Thyroid gland (tissue), 4 donors: ENCODE measurements around the gene PPP2R5C.

Source experiments
- POLR2A ChIP-seq, 2 donors: fragments of 450-650 bp; IDR thresholded peaks; one replicate each; pipeline ENCODE4 v1.6.1; 2017; ENCODE audit warnings: antibody characterized with exemption in 2 of 2, mild to moderate bottlenecking in 2 of 2, moderate library complexity in 1 of 2
- TF ChIP-seq, protein P1 (sequence below), 6 experiments: fragments of 200-600 bp in 3 of 6; fragments of 450-650 bp in 3 of 6; sonication (generic) in 3 of 6; IDR thresholded peaks; one replicate each; pipeline ENCODE4 v1.5.1; 2016 to 2019; ENCODE audit warnings: antibody characterized with exemption in 6 of 6, mild to moderate bottlenecking in 2 of 6, inconsistent platforms in 1 of 6, moderate library complexity in 1 of 6

DNA sequence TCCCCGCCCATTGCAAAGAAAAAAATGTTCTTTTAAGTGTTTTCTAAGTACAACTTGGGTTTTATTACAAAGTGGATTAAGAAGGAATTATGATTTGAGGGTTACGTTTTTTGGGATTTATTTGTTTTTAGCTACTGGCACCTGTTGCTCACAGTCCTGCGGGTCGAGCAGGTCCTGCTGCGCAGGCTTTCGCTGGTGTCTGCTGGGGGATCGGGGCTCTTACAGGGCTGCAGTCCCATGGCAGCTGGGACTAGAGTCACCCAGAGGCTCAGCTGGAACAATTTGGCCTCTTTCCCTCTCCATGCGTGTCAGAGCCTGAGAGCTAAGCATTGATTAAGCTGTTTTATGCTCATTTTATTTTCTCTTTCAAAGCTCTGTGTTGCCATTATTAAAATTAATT lies 147.3 kb downstream of the PPP2R5C start:
- TF ChIP-seq POLR2A (IDR thresholded peaks at IDR 0.05): no peak
- TF ChIP-seq, protein P1, sequence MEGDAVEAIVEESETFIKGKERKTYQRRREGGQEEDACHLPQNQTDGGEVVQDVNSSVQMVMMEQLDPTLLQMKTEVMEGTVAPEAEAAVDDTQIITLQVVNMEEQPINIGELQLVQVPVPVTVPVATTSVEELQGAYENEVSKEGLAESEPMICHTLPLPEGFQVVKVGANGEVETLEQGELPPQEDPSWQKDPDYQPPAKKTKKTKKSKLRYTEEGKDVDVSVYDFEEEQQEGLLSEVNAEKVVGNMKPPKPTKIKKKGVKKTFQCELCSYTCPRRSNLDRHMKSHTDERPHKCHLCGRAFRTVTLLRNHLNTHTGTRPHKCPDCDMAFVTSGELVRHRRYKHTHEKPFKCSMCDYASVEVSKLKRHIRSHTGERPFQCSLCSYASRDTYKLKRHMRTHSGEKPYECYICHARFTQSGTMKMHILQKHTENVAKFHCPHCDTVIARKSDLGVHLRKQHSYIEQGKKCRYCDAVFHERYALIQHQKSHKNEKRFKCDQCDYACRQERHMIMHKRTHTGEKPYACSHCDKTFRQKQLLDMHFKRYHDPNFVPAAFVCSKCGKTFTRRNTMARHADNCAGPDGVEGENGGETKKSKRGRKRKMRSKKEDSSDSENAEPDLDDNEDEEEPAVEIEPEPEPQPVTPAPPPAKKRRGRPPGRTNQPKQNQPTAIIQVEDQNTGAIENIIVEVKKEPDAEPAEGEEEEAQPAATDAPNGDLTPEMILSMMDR (IDR thresholded peaks at IDR 0.05): no peak
